GM18858 (cell line): Measurements from ENCODE around the gene FOXC2.
"Not testable (repeated sequence)": the region's sequence is repeated elsewhere in the genome, so short reads cannot be mapped to it uniquely, and the experiment has no call there.

Source experiments
- ATAC-seq: cut with Tn5 transposase; IDR thresholded peaks from one replicate; pipeline ENCODE4 v1.9.1; 2021; ENCODE audit not compliant: unreplicated experiment

Gene FOXC2

GRCh38 chr16:86585821-86586611, 19.4 kb downstream of the FOXC2 start:
- no peak for ATAC-seq

- no peak for ATAC-seq
These were observed 20.9 kb downstream of the FOXC2 start for GRCh38 chr16:86587487-86587886.

- ATAC-seq, result not testable (repeated sequence)
These were observed 21.3 kb downstream of the FOXC2 start for GRCh38 chr16:86587955-86588354.

GRCh38 chr16:86590501-86591144, 24.0 kb downstream of the FOXC2 start:
- no peak for ATAC-seq

GRCh38 chr16:86591270-86591669, 24.6 kb downstream of the FOXC2 start:
- ATAC-seq, result no peak

- no peak for ATAC-seq
These were observed 27.4 kb downstream of the FOXC2 start for GRCh38 chr16:86593913-86594620.

- no peak for ATAC-seq
These were observed 28.1 kb downstream of the FOXC2 start for GRCh38 chr16:86594721-86595120.

GRCh38 chr16:86595983-86596605, 29.5 kb downstream of the FOXC2 start:
- ATAC-seq, result no peak

GRCh38 chr16:86597126-86597879, 30.7 kb downstream of the FOXC2 start:
- no peak for ATAC-seq

GRCh38 chr16:86597880-86598606, 31.4 kb downstream of the FOXC2 start:
- no peak for ATAC-seq

- ATAC-seq, result no peak
These were observed 32.3 kb downstream of the FOXC2 start for GRCh38 chr16:86598607-86599565.

GRCh38 chr16:86601356-86601755, 34.7 kb downstream of the FOXC2 start:
- ATAC-seq, result no peak

- ATAC-seq, result no peak
These were observed 35.9 kb downstream of the FOXC2 start for GRCh38 chr16:86602521-86602920.

GRCh38 chr16:86604436-86605193, 38.0 kb downstream of the FOXC2 start:
- ATAC-seq, result no peak

GRCh38 chr16:86605950-86606349, 39.3 kb downstream of the FOXC2 start:
- ATAC-seq, result no peak

GRCh38 chr16:86608301-86608747, 41.7 kb downstream of the FOXC2 start:
- no peak for ATAC-seq

- no peak for ATAC-seq
These were observed 42.5 kb downstream of the FOXC2 start for GRCh38 chr16:86609115-86609514.

- no peak for ATAC-seq
These were observed 43.0 kb downstream of the FOXC2 start for GRCh38 chr16:86609661-86610060.
